HG02943 (cell line): Measurements from ENCODE around the gene SPRY1.

ENCODE experiments used
- ATAC-seq: cut with Tn5 transposase; IDR thresholded peaks from one replicate; pipeline ENCODE4 v1.9.1; 2021; ENCODE audit warnings: mild to moderate bottlenecking, low read depth, moderate library complexity; ENCODE audit not compliant: unreplicated experiment

Gene SPRY1

DNA sequence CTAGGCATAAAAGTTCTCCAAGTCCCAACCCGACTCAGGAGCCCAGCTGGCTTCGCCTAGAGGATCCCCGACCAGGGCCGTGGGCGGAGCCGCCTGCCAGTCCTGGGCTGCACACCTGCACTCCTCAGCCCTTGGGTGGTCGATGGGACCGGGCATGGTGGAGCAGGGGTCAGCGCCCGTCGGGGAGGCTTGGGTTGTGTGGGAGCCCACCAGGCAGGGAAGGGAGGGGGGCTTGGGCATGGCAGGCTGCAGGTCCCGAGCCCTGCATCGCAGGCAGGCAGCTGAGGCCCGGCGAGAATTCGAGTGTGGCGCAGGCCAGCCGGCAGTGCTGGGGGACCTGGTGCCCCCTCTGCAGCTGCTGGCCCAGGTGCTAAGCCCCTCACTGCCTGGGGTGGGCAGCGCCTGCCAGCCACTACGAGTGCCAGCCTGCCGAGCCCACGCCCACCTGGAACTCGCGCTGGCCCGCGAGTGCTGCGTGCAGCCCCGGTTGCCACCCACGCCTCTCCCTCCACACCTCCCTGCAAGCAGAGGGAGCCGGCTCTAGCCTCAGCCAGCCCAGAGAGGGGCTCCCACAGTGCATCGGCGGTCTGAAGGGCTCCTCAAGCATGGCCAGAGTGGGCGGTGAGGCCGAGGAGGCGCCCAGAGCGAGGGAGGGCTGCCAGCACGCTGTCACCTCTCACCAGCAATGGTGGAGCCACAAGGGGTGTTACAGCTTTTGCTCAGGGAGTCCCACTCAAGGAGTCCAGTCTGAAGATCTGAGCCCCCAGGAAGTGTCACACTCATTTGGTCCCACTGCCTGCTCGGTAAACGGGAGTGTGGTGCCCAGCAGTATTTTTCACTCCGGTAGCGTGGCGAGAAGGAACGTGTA is 38.9 kb downstream of the SPRY1 start:
- ATAC-seq = no peak

DNA sequence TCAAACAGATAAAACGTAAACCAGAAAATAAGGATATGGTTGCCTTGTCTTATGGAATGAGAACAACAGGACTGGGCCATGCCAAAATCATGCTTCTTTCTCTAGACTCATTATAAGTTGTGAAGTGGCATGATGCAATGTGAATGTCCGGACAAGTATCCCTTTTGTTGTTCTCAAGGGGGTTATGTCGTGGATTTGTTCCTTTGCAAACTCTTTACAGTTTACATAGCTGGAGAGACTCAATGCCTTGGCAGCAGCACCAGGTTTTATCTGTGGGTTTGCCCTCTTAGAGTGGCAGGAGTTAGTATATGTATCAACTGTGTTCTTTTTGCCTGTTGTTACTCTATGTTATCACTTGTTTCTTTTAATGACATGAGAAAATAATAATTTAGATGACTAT is 41.4 kb downstream of the SPRY1 start:
- ATAC-seq = no peak

DNA sequence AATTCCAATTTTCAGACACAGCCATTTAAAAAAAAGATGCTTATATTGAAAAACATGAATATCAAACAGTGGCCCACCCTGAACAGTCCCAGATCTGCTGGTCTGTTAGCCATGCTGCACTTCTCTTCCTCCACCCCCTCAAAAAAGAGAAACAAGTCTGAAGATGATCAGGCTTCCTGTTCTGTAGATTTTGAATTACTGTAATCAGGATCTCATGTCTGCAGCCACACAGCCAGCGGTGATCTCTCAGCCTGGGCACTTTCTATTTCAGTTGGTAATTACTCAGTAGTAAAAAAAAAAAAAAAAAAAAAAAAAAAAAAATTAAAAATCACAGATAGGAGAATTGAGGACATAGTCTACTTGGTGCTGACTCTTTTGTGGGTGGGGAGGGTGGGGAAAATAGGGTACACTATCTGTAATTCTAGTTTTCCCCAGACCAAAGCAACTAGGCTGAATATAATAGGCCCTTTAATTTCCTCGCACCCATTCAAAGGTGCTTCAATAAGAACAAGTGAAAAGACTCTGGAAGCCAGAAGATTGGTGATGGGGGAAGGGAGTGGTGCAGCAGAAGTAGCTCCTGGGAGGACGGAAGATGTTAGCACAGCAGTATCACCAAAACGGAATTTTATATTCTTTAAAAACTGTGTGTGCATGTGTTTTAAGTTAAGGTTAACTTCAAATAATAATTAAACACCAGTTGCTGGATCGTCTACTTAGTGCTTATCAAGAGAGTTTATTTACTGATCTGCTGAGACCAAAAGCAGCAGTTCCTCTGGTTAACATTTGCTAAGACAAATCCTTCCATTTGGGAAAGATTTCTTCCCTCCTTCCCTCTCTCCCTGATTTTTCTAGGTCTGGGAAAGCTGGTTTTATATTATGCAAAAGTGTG is 47.0 kb downstream of the SPRY1 start:
- ATAC-seq = peak; percentile 66

DNA sequence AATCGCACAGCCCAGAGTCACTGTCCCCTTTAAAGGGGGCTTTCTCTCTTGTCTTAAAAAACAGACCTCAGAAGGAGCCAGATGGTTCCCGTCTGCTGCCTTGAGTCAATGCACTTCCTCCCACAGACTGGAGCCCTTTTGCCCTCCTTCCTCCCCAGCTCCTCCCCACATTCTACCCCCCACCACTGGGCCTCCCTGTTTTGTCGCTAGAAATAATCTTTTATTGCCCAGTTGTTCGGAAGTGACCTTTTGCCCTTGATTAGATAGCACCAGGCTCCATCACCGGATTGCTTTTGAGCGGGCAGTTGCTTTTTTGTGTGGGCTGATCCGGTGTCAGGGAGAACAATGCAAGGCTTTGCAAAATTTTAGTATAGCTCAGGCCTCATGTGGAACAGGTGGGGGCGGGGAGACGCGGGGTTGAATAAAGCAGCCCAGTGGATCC is 47.7 kb downstream of the SPRY1 start:
- peak; percentile 90 for ATAC-seq

GRCh38 chr4:123446865-123447474 is 50.4 kb downstream of the SPRY1 start:
- no peak for ATAC-seq

GRCh38 chr4:123449362-123449761 is 52.8 kb downstream of the SPRY1 start:
- peak; percentile 29 for ATAC-seq

- peak; percentile 98 for ATAC-seq
Measured at GRCh38 chr4:123449780-123450179, 53.2 kb downstream of the SPRY1 start.

- no peak for ATAC-seq
Measured at GRCh38 chr4:123450393-123450792, 53.8 kb downstream of the SPRY1 start.

DNA sequence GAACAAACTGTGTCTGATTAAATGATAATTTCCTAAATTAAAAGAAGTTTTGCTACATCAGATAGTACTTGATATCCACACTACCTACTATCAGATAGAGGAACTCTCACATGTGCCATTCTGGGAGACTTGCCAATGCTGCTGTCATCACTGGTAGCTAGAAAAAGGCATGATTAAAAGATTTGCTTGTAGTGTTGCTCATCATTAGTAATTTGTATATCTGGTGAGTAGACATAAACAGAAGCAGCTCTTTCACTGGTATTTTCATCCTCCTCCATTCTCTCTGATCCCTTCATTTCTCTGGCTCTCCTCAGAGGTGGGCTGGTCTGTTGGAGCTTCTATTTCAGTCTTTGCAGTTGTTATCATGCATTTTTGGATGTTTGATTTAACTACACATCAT is 56.0 kb downstream of the SPRY1 start:
- ATAC-seq = no peak

DNA sequence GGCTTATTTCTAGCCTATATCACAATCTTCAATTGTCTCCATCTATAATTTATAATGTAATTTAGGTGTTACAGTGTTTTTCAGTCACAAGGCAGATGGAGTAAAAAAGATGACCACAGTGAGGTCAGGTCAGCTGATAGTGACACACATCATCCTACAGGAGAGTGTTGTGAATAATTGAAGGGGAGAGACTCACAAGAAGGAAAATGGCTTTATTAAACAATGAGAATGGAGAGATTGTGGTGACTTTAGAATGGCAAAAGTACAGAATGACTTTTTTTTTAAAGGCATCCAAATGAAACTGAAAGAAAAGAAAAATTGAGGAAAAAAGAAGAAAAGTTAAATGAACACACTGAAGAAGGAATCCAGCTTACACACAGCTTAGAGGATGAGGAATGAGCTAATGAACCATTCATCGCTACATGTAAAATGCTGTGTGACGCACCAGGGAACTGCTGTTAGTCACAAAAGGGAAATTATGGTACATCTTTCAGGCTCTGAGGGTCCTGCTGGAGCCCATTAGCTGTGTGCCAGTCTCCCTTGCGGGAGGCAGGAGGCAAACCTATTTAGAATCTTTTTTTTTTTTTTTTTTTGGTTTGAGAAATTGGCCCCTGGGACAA is 56.6 kb downstream of the SPRY1 start:
- no peak for ATAC-seq
